GM21619 (cell line): Measurements from ENCODE around the gene TNFAIP8L1.

ENCODE experiments used
- ATAC-seq: cut with Tn5 transposase; IDR thresholded peaks from one replicate; pipeline ENCODE4 v1.9.1; 2021; ENCODE audit not compliant: unreplicated experiment

Gene TNFAIP8L1

GRCh38 chr19:4699826-4700692 is 60.7 kb downstream of the TNFAIP8L1 start:
- ATAC-seq = no peak

- no peak for ATAC-seq
Observed at GRCh38 chr19:4700693-4700970, 61.3 kb downstream of the TNFAIP8L1 start.

DNA sequence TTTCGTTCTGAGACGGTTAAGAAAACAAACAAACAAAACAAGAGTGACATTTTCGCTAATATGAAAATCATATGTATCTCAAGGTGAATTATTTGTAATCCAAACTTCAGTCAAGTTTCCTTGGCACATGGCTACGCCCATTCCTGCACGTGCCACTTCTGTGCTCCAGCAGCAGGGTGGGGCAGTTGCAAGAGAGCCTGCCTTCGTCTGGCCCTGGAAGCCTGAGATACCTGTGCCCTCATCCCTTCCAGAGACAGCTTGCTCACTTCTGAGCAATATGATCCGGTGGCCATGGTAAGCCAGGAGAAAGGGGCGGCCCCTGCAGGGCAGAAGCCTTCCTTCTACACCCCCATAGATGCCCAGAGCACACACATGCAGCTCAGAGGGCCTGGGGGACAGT is 62.2 kb downstream of the TNFAIP8L1 start:
- no peak for ATAC-seq

- ATAC-seq = no peak
Observed at GRCh38 chr19:4702764-4703163, 63.4 kb downstream of the TNFAIP8L1 start.

DNA sequence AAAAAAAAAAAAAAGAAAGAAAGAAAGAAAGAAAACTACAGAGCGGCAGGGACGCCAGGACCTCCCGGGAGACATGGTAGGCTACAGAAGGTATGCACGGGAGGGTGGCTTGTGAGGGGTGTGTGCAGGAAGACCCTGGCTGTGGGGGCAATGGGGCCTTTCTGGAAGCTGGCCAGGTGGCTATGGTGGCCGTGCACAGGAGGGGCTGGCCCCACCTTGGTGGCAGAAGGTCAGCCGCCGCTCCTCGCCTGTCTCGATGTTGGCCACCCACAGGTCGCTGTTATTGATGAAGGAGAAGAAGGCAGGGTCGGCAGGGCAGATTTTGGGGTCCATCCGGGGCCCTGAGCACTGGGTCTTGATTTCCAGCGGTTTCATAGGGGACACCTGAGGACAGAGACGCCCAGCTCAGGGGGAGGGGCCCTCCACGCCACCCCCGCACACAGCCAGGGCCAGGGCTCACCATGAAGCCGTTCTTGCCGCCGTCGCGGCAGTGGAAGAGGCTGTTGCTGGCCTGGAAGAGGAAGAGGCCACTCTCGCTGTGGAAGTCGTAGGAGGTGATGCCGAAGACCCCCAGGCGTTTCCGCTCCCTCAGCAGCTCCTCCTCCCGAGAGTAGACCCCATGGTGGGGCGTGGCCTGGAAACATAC is 64.5 kb downstream of the TNFAIP8L1 start:
- ATAC-seq = no peak

DNA sequence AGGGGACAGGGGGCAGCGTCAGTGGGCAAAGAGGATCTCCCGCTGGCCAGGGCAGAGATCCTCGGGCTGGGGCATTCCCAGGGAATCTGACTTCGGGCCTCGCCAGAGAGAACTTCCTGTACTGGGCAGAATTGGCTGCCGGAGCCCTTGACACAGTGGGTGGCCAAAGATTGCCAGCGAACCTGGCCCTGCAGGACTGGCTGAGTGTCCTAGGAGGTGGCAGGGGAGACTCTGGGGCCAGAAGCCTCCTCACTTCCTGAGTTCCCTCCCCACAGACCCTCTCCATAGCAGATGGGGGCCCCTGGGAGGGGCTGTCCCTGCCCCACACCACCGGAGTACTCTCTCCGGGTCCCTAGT is 65.0 kb downstream of the TNFAIP8L1 start:
- no peak for ATAC-seq
